GOT3 (cell line): ENCODE measurements around the gene CACNA1H.

ENCODE experiments used
- DNase-seq: peaks from one replicate; lab custom pipeline; 2025; ENCODE audit warnings: mixed read lengths; lab: John Stamatoyannopoulos, UW

CACNA1H gene

DNA sequence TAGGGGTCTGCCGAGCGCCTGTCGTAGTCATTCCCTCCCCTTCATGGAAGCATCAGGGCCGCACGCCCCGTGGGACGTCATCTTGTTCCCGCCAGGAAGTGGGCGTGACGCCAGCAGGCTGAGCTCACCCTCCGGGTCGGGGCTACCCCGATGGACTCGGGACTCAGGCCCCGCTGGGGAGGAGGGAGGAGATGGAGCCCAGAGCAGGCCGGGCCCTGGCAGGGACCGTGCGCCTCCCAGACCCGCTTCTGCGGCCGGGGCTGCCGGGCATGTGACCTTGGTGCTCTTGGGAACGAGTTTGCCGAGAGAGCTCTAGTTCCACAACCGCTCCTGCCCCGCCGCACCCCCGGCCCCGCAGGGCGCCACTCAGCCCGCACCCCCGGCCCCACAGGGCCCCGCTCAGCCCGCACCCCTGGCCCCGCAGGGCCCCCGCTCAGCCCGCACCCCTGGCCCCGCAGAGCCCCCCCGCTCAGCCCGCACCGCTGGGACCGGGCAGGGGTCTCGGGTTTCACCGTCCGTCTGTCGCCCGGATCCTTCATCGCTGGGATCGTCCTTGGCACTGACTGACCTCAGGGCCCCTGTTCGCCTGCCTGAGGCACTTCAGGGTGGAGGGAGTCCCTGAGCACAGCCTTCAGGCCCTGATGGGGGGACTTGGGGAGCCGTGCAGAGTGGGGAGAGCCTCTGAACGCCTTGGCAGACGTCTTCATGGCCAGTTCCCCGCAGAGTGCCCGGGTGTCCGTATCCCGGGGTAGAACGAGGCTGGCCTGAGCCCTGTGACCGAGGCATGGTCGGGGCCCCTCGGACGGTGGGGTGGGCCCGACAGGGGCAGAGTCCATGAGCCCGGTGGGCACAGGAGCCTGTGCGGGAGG, 5.8 kb downstream of the CACNA1H start:
- no peak for DNase-seq

DNA sequence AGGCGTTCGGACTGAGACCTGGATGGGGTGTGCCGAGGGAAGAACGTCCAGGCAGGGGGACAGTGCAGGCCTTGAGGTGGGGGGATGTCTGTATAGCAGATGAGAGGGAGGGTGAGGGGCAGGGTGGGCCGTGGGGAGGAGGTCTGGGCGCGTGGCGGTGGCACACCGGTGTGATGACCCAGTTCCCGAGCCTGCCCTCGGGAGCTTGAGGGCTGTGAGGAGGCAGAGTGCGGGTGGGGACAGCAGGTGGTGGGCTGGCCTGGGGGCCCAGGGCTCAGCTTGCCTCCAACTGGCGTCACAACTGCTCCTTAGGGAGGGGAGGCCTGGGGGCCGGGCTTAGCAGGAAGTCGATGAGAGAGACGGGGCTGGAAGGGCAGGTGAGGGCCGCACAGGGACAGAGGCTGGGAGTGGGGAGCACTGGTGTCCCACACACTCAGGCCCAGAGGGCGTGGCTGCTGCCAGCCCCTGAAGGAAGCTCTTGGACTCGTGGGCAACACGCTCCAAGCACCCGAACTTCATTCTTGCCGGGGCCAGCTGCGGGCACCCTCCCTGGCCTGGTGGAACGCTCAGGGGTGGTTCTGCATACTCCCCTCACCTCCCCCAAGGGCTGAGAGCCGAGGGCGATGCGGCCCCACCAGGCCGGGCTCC, 6.5 kb downstream of the CACNA1H start:
- DNase-seq, result no peak

DNA sequence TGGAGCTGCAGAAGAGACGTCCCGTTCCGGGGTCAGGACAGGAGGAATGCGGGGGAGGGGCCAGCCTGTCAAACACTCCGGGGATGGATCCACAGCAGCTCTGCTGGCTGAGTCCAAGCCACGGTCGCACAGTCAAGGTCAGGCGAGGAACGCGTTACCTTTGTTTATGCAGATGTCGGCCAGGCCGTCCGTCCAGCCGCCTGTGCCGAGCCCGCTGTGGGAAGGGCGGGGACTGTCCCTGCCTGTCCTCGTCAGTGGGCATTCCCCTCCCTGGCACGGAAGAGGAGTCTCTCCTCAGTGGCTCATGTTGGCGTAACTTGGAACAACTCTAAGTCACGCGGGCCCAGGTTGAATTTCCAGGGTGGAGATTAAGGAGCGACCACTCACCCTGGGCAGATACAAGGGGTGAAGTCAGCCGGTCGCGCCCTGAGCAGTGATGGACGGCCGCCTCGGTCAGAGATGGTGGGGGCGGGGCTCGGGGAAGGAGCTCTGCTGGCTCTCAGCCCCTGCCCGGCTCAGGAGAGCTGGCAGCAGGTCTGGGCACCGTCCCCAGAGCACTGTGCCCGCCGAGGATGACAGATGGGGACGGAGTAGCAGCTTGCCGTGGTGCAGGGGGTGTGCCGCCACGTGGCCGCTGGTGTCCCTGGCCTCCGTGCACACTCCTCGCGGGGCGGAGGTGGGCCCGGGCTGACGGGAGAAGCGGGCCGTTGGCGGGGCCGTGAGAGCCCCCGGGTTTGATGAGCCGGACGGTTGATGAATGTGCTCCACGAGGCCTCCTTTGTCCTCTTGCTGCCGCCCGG, 7.3 kb downstream of the CACNA1H start:
- DNase-seq, result no peak

DNA sequence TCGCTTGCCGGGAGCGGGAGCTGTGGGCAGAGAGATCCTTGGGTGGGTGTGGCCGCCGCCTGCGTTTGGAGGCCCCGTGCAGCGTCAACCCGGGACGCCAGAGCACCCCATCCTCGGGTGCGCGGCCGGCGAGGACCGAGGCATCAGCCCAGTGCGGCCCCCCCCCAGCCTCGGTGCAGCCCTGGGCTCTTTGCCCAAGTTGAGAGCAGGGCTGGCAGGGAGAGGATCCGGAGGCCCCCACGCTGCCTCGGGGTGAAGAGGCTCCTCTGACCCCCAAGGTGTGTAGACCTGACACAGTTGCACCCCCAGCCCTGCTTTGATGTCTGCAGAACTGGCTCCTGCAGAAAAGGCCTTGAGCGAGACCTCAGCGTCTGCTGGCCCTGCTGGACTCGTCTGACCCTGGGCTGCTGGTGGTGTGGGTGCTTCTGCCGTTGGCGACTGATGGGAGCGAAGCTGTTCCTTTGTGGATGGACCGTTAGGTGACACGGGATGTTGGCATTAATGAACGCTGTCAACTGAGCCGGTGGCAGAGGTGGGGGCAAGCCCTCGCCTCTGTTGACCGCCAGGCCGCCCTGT, 8.0 kb downstream of the CACNA1H start:
- DNase-seq, result no peak

DNA sequence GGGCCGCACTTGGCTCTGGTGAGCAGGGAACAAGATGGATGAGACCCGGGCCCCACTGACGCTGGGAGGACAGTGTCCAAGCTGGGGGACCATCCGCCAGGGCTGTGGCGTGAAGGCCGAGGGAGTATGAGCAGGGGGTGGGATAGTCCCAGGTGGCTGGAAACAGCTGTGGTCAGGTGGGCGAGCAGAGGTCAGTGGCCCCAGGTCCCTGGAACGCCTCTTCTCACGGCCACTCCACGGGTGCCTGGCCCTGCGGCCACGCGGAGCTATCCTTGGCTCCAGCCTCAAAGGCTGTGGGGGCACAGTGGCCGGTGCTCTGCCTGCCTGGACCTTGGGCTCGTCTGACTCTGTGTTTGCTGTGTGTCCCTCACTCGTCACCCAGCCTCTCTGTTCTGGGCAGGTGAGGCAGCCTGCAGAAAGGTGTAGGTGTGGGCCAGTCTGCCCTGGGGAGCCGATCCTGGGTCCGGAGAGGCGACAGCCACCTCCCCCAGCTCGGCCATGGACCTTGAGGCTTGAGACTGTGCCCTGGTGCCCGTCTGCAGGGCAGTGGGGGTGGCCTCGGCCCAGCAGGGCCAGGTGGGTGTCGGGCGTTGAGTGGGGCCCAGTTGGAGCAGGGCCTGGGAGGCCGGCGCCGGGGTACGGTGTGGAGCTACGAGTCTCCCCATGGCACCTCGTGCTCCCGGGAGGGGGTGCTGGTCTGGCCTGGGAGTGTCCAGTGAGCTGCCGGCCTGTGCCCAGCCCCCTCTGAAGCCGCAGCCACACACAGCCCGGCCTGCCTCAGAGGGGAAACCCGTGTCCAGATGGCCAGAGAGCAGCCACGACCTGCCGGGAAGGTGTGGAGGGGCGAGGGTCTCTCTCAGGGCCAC, 10.0 kb downstream of the CACNA1H start:
- no peak for DNase-seq

DNA sequence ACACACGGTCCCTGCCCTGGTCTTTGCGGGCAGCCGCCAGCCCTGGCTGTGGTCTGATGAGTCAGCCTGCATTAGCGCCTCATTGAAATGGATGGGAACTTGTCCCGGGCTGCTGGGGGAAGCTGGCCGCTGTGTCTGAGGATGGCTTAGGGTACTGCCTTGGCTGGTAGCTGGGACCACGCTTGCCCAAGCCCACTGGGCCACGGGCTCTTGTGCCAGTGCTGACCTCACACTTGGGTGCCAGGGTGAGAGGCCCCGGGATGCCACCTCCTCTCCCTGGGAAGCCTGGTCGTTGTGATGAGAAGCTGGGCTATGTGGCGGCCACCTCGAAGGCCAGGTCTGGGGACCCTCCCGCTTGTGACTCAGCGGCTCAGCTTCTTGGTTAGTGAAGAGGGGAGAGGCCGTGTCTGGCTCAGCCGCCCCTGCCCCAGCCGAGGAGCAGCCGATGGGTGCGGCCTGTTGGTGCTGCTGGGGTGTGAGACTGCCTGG, 10.7 kb downstream of the CACNA1H start:
- no peak for DNase-seq

DNA sequence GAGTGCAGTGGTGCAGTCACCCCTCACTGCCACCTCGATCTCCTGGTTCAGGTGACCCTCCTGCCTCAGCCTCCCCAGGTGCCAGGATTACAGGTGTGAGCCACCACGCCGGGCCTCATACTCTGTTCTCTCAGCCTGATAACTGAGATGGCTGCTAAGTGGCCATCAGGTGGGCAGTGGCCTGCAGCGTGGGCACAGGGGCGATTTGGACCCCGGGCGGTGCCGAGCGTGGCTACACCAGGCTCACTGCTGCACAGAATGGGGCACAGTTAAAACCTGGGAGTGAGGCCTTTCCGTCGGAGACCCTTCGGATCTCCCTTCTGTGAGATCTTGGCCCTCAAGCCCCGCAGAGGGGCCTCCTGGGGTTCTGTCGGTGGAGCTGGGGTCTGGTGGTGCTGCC, 11.5 kb downstream of the CACNA1H start:
- DNase-seq, result no peak

DNA sequence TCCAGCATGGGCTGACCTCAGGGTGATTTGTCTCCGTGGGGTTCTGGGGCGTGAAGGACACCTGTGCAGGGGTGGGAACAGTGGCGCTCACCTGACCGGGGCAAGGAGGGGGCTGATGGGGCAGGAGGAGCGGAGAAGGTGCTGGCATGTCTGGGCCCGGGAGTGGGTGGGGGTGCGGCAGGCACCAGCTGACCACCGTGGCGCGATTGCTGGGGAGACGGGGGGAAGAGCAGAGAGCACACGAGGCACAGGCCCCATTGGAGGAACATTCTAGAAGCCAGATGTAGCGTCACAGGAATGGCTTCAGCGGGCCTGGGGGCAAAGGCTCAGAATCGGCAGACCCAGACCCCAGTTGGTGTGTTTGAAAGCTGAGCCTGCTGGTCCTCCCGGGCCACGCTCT, 12.1 kb downstream of the CACNA1H start:
- DNase-seq, result no peak

DNA sequence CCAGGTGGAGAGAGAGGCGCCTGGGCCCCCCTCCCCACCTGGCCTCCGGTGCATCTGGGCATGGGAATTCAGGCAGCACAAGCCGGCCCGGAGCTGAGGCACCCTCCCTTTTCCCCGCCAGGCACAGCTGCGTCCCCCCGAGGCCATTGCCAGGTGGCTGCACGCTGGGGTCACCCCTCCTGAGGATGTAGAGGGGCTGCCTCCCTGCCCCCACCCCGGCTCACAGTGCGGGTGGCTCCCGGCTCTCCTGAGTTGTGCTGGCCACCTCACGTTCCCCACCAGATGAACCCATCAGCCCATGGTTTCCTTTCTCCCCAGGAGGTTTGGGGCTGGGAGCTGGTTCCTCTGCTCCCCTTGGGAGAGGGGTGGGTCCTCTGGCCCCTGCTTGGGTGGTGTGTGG, 12.6 kb downstream of the CACNA1H start:
- no peak for DNase-seq

DNA sequence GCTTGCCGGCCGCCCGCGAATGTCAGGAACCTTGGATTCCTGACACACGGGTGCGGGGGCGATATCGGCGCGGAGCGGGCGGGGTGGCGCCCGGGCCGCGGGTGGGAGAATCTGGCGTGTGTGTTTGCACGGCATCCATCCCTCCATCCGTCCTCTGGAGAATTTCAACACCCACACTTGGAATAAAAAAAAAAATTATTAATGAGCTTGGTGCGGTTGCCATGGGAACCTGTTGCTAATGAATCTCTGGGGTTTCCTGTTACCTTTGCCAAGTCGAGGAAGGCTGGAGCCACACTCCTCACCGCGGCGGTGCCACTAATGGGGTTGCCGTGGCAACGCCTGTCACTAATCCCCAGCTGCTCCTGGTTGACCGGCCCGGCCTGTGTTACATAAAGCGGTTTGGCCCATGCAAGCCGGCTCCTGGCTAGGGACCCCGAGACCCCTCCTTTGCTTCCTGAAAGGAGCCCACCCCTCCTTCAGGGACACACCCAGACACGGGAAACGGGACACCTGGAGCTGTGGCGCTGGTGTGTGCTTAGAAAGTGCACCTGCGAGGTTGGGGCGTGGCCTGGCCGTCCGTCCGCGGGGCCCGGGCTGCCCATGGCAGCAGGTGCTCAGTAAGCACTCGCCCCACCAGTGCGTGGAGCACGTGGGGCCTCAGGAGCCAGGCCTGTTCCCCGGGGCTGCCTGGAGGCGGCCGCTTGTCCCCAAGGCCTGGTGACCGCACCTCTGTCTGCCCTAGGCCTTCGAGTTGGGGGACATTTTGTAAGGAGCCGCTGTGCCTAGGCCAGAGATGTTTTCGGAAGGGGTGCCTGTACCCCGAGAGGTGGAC, 14.6 kb downstream of the CACNA1H start:
- no peak for DNase-seq

DNA sequence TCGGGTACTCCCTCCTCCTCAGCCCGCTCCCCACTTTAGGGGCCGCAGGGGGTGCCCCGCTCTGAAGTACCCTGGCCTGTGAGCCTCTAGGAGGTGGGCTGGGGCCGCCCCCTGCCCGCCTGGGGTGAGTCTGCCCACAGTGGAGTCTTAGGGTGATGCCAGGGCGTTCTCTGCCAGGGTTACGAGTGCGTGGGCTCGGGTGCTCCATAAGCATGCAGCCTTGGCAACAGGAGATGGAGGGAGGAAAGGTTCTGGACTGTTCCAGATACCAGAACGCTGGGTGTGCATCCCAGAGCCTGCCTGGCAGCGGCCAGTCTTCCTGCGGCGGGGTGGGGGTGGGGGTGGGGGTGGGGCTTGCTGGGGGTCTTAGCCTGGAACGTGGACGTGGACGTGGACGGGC, 15.9 kb downstream of the CACNA1H start:
- no peak for DNase-seq

DNA sequence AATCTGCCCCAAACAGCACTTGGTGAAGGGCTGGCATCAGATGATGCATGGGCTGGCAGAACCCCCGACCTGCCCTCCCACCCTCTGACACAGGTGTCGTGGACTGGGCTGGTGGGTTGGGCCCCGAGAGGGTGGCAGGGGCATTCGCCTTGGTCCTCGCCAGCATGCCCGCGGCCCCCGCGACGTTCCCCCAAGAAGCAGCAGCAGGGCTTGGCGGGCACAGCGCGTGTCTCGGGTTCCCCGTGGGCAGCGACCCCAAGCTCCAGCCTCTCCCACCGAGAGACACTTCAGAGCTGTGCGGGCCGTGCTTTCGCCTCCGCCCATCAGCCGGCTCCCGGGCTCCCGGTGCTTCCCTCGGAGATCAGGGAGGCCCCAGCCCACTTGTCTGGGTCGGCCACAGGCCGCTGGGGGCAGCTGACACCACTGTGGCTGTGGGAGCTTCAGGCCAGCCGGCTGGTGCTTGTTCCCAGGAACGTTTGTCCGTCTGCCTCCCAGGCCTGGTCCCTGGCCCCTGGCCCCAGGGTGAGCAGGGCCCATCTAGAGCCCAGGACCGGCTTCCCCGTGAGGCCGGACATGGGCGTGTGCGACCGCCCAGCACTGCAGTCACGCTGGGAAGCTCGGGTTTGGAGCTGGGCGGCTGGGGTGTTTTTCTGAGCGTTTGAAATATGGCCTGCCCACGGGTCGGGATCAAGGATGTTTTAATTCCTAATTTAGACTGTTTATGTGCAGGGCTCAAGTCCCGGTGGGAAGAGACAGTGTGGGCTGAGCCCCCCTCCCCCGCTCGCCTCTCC, 16.6 kb downstream of the CACNA1H start:
- no peak for DNase-seq

DNA sequence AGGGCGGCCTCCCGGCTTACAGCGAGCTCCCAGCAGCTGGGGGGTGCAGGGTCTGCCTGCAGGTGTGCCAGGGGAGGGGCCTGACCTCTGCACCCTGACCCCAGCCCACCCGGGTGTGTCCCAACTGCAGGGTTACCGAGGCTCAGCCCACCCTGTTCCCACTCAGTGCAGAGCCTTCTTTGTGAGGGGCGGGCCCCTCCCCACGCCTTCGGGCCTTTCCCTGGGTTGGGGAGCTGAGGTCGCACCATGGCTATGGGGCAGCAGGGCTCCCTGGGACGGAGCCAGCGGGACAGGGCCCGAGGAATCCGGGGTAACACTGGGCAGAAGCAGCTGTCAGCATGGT, 17.1 kb downstream of the CACNA1H start:
- no peak for DNase-seq

DNA sequence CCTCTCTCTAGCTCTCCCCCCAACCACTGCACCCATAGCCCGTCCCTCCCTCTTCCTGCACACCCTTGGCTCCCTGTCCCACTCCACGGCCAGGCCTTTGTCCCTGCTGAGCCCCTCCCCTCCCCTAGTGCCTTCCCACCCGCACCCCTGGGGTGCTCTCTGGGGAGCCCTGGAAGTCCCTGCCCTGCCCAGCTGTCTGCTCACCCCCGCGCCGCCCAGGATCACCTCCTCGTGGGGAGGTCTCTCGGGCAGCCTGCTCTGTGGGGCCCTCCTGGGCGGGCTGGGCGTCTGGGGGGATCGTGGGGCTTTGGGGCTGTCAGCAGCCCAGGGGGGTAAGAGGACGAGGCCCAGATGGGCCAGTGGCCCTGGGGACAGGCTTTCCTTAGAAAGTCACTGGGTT, 18.1 kb downstream of the CACNA1H start:
- no peak for DNase-seq

DNA sequence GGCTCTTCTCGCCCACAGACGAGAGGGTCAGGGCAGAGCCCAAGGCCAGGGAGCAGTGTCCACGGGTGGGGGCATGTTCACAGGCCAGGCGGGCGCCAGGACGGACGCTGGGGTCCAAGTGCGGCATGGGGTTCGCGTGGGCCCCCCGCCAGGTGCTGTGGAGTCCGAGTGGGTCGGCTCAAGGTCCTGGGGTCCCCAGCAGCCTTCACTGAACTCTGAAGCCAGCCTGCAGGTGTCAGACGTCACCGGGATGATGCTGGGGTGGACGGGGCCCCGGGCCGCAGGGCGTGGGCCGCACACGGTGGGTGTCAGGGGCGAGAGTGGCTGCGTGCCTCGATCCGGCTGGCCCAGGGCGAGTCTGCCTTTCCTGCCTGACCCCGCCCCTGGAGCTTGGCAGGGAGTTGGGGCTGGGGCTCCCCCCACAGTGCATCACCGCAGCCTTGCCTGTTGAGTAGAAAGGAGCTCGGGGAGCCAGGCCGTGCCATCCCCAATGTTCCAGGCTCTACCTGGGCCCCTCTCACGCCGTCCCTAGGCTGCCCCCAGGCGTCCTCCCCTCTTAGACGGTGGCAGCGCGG, 19.0 kb downstream of the CACNA1H start:
- DNase-seq, result no peak

DNA sequence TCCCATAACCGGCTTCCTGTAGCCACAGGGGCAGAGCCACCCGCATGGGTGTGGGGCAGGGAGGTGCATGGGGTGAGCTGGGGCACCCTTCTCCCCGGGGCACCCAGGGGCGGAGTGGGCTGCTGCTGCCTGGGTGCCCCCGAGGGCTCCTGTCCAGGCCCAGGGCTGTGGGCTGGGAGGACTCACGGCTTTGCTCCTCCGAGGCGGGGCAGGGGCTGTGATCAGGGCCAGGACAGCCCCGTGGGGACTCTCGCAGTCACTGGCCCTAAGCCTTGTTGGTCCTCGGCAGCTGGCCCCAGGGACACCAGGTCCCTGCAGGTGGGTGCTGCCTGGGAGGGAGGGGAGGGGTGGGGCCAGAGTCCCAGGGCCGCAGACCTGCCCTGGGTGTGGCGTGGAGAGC, 19.7 kb downstream of the CACNA1H start:
- DNase-seq, result no peak

DNA sequence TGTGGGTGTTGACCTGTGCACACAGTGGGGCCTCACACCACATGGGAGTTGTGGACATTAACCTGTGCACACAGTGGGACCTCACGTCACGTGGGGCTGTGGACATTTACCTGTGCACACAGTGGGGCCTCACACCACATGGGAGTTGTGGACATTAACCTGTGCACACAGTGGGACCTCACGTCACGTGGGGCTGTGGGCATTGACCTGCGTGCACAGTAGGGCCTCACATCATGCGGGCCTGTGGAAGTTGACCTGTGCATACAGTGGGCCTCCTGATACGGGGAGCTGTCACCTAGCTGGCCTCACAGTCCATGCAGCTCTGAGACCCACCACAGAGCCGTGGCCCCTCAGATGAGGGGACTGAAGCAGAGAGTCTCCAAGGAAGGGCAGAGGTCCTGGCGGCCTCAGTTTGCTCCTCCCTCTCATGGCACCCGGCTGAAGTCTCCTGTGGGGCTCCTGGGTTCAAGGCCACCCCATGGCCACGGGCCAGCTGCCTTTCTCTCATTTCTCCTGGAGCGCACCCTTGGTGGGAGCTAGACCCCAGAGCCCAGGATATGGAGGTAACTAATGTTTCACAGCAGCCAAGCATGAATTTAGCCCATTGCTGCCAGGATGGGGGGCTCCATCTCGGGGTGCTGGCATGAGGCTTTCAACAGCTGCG, 21.0 kb downstream of the CACNA1H start:
- DNase-seq, result no peak

DNA sequence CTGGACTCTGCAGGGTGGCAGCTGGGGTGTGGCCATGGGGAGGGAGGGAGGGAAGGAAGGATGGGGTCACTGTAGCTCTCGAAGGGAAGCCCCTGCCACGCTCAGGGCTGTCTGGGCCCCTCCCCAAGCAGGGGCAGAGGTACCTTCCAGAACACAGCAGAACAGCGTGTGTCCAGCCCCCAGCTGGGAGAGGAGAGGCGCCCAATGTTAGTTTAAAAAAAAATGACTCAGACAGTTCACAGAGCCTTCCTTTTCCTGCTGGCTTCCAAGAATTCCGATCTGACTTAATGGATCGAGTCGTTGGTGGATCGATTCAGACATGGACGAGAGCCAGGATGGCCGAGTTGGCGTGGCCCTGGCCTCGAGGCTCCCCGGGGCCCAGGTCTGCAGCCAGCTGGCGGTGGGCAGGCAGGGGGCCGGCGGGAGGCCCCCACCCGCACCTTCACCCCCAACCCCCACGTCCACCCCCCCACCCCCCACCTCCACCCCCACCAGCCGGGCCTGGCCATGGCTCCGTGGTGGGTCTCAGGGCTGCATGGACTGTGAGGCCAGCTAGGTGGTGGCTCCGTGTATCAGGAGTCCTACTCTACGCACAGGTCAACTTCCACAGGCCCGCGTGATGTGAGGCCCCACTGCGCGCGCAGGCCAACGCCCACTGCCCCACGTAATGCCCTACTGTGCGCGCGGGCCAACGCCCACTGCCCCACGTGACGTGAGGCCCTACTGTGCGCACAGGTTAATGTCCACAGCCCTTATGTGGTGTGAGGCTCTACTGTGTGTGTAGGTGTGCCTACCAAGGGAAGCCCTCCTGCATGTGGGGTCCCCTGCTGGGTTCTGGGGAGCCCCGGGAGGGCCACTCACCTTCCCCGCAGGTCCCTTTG, 21.8 kb downstream of the CACNA1H start:
- DNase-seq, result no peak
